HT-29 (cell line): ENCODE data around the gene MGAT5. TPM values are rescaled to one million over a fixed set of nuclear protein-coding genes. Genes with fewer than 3 reads are reported as not detected.
"Not testable (repeated sequence)": the region's sequence is repeated elsewhere in the genome, so short reads cannot be mapped to it uniquely, and the experiment has no call there.

Experiments
- DNase-seq: peaks from one replicate; pipeline ENCODE4 v3.0.0-alpha.2; 2015; ENCODE audit warnings: low spot score
- total RNA-seq: library from RNA; depleted of rRNA; stranded (reverse); fragments of >200 nt; shearing (Covaris generic); gene quantifications from 2 replicates; pipeline ENCODE4 v1.2.3, GENCODE V29; 2014

MGAT5 gene
- total RNA-seq, 1 experiment from 2014 or later, result 55.9 TPM

GRCh38 chr2:134279417-134279816, 25.5 kb downstream of the MGAT5 start:
- DNase-seq, result no peak

GRCh38 chr2:134280231-134280630, 26.4 kb downstream of the MGAT5 start:
- no peak for DNase-seq

DNA sequence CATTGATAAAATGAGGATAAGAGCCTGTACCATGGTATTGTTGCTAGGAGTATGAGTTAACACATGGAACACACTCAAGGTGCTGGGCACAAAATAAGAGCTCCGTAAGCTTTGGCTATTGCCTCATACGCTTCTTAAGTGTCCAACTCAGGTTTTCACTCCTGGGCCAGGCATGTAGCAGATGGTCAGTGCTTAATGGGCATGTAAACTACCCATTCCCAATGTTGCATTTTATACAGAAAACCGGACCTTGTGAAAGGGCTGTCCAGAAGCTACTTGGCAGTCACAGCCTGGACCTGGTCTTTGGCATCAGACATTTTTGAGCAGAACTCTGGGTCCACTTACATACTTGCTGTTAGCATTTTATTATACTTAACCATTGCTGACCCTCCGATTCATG, 26.9 kb downstream of the MGAT5 start:
- DNase-seq, result no peak

DNA sequence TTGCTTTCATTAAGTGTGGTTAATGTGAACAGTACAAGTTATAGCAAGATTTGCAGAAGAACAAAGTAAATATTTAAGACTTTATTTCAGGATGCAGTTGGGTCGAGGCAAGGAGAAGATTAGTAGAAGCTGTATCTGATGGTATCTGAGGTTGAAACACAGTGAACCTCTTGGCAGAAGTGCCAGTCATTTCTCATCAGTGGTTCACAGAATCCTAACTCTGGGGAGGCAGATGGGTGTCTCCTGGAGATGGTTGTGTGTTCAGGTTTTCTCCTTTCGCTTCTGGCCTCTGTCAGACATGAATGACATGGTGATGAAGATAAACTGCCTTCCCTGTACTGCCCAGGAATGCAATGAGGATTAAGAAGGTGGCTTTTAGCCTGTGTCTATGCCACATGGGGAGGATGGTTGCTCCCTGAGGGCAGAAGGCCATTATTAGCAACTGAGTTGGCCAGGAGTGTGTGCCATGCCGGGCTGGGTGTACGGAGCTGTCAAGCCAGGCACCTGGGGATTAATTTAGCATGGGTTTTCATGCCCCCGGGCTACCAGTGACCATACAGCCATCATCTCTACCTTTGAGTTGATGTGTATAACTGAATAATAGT, 28.0 kb downstream of the MGAT5 start:
- no peak for DNase-seq

GRCh38 chr2:134282629-134283400, 28.9 kb downstream of the MGAT5 start:
- no peak for DNase-seq

GRCh38 chr2:134283661-134284060, 29.8 kb downstream of the MGAT5 start:
- no peak for DNase-seq

DNA sequence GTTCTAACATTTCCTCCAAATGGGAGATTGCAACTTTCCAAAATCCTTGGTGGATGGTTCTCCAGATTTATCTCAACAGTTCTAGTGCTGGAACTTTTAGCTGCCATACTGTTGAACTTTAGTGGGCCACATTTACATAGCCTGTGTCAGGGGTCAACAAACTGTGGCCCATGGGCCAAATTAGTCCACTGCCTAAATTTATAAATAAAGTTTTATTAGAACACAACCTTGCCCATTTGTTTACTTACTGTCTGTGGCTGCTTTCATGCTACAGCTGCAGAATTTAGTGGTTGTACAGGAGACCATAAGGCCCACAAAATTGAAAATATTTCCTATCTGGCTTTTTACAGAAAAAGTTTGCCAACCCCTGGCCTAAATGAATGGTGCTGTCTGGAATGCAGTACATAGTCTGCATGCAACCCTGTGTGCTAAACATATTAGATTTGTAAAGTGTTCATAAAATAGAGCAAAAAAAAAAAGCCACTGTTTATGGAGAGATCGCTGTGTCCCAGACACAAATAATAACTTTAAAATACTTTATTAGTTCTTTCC, 30.3 kb downstream of the MGAT5 start:
- DNase-seq, result no peak

DNA sequence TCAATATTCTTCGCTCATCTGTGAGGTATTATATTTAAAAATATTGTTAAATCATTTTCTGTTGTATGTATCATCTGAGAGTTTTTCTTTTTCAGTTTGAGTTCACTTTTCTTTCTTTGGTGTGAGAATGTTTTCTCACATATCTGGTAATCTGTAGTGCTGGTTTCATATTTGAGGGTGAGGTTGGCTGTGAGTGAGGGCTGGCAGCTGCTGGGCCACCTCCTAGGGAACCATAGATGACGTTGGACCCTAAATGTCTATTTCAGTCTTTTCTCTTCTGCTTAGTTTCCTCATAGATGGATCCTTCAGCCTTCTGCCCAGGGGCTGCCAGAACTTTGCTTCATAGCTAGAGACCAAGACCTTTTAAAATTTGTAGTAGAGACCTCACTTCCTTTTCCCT, 33.5 kb downstream of the MGAT5 start:
- no peak for DNase-seq

GRCh38 chr2:134288814-134289213, 34.9 kb downstream of the MGAT5 start:
- no peak for DNase-seq

DNA sequence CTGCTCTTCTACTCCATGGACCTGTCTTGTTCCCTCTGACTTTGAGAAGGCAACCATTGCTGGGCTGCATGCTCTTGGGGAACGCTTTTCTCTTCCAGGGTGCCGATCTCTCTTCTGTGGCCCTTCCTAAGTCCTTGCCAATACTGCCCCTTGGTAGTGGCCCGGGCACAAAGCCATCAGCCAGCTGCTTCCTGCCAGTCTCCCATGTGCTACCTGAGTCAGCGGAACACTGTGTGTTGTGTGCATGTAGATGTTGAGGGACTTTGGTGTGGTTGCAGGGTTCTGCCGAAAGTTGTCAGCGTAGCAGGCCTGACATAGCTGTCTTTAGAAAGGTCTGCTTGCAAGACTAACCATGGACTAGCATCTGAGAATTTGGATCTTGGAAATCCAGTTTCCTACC, 35.4 kb downstream of the MGAT5 start:
- no peak for DNase-seq

DNA sequence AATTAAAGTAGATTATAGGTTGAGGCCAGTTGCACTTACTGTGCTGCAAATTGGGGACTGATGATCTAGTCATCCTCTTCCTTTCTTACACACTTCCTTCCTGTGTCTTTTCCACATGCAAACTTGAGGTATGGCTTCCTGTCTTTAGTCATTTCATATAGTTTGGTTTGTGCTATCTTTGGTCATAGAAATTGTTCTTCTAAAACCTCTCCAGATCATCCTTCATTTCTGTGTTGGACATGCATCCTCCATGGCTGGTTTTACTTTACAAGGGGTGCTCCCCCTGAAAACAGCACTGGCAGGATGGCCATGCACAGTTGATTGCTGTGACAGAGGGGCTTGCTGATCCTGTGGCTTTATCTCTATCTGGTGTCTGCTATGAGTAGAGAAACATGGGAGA, 36.5 kb downstream of the MGAT5 start:
- no peak for DNase-seq

GRCh38 chr2:134292514-134292913, 38.6 kb downstream of the MGAT5 start:
- DNase-seq, result no peak

DNA sequence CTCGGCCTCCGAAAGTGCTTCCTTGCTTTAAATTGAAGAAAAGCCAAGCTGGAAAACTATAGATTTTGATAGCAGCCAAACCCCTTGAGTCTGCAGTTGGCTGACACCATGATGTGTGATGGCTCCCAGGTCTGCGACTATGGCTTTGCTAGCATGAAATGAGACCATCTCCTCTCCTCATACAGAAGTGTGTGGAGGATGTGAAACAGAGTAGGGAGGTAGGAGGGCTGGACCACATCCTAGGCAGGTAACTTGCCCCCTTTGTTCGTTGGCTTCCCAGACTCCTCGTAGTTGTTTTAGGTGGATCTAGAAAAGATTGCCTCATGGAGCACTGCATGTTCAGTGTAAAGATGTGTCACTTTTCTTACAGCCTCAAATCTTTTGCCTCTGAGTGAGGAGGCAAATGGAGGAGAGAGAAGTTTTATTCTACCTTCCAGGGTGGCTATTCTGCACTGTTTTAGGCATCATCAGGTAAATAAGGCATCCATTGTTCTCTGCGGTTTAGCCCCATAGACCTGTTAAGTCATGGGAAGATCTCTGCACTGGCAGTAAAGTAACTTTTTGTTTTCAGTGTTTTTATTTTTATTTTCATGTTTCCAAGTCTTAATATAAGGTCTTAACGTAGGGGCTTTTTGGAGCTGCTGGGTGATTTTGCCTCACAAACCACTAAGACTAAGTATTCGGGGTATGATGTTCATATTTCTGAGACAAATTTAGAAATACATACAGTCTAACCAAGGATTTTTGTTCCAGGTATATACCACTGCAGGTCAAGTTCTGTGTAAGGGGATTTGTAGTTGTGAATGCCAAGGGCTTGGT, 40.1 kb downstream of the MGAT5 start:
- DNase-seq, result no peak

DNA sequence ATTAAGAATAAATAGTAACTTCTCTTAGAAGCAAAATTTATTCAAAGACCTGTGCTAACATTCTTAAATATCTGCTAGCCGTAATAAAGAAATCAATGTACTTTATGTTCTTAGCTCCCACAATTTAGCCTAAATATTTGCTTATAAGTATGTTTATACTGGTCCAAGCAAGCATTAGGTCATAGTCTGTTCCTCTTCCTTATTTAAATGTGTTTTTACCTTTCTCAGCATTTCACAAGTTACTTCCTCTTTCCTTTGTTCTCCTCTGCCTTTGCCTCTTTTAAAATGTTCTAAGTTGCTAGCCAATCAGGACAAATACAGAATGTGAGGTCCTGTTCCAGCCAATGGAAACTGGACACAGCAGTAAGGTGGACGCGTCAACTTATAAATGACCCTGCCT, 40.7 kb downstream of the MGAT5 start:
- not testable (repeated sequence) for DNase-seq

- no peak for DNase-seq
Observed at GRCh38 chr2:134295441-134295840, 41.6 kb downstream of the MGAT5 start.

DNA sequence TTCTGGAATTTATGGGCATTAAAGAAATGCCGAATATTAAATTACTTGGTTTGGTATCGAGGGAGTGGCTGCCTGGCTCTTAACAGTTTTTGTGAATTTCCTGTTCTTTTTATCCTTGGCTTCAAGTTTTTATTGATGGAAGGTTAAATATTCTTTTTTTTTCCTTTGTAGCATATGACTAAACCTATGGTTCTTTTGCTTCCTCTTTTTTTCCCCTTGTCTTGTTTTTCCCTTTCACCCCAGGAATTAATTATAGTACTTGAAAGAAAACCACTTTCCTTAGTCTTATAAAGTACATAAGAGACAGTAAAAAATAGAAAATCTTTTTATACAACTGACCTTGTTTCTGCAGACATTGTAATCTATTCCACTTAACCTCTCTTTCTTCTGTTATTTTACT, 42.4 kb downstream of the MGAT5 start:
- no peak for DNase-seq

DNA sequence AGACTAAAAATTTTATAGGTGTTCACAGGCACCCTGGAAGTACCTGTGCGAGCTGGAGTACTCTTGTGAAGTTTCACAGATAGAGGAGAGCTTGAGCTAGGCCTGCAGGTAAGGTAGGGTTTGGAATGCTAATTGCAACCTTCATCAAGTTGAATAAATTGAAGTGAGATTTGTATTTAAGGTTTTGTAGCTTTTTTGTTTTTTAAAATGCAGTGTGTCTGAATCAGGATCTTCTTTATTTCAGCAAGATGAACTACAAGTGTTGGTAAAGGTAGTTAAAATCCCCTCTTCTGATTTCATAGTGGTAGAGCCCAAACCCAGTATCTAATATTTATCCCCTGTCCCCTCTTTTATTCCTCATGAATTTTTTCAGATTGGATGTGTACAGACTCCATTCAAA, 45.5 kb downstream of the MGAT5 start:
- DNase-seq, result no peak

DNA sequence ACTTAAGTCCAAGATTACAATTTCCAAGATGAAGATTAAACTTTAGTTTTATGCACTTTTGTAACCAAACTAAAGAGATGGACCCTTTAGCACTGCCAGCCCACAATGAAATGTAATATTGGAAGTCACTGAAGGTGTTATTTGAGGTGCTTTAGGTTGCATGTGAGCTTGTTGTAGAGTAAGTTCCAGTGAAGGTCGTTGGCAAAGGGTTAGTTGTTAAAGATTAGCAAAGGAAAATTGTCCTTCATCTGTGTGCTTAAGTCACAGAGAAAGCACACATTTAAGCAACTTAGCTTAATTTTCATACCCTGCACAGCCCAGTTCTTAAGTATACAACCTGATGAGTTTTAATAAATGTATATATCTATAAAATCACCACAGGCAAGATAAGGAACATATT, 46.7 kb downstream of the MGAT5 start:
- DNase-seq, result no peak

DNA sequence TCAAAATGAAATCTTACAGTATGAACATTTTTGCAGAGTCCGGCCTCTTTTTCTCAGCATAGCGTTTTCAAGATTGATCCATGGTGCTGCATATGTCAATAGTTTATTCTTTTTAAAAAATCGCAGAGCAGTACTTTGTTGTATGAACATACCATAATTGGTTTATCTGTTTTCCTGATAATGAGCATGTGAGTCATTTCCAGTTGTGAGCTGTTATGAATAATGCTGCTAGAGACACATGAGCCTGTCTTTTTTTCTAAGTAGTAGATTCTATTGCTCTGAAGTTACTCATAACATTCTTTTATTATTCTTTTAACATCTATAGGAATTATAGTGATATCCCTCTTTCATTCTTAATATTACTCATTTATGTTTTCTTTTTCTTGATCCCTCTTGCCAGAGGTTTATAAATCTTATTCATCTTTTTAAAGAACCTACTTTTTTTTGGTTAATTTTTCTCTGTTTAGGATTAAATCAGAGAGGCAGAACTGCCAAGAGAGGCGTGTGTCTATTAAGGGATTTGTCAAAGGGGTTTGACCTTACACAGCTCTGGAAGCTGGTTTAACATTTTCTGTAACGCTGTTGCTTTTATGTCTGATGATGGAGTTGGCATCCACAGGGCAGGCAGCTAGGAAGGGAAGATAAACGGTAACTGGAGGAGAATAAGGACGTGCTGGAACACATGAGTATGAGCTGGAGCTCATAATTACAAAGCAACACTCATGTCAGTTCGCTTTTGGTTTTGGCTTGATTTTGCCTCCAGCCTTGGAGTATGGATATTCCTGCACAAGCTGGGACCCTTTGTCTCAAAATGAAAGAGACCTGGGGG, 47.4 kb downstream of the MGAT5 start:
- no peak for DNase-seq

DNA sequence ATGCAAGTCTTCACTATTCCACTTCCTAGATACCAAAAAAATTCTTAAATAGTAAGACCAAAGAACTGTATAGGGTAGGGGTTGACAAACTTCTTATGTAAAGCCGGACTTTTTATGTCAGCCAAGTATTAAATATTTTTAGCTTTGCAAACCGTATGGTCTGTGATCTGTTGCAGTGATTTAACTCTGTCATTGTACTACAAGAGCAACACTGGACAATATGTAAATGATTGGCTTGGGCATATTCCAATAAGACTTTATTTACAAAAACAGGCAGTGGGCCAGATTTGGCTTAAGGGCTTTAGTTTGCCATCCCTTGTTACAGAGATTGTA, 48.0 kb downstream of the MGAT5 start:
- no peak for DNase-seq

GRCh38 chr2:134304394-134305108, 50.7 kb downstream of the MGAT5 start:
- no peak for DNase-seq
